Measurements from ENCODE around the gene CNPPD1.

- TF ChIP-seq USF2 (CRISPR knock-in tag; IDR thresholded peaks at IDR 0.05) (no peak), CTCF (IDR thresholded peaks at IDR 0.05) (no peak)
These were observed 50.2 kb downstream of the CNPPD1 start for GRCh38 chr2:219126555-219126954.
